Measurements from ENCODE around the gene MISP3. TPM values are rescaled to one million over a fixed set of nuclear protein-coding genes. Genes with fewer than 3 reads are reported as not detected.
"Not testable (repeated sequence)": the region's sequence is repeated elsewhere in the genome, so short reads cannot be mapped to it uniquely, and the experiment has no call there.

Gene MISP3
- total RNA-seq: 2.3 TPM in 2 replicates

DNA sequence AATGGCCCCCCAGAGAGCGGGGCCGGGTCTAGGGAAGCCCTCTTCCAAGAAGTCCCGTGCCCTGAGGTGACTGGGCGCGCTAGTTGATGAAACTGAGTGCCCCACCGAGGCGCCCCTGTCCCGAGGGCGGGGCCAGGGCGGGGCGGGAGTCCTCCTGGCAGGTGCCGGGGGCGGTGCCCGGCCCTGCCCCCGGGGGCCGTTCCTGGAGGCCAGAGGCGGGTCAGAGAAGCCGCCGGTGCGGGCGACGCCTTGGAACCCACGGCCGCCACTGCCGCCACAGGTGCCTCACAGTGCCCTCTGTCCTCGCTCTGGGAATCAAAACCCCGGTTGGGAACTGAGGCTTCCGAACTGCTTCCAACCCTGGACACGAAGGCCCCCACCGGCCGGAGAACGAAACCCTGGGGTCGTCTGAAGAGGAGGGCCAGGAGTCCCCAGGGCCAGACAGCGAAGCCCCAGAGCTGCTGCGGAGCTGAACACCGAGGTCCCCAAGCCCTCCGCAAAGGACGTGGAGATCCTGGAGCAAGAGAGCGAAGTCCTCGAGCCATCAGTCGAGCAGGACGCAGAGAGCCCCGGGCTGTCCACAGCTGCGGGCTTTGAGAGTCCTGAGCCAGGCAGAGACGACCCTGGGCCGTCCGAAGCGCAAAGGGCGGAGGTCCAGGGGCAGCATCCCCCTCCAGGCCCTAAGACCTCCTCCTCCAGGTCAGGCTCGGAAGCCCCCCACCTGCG lies at the start of gene MISP3:
TSS of gene MISP3 (plus strand) at position 252 of the 726 bp plus-strand sequence. CDS start 524 bp downstream, outside the sequence.
- Mint-ChIP-seq H3K9me3 (no peaks in the 10 kb centered on the region), H3K4me3 (peak within 1 kb of the TSS; percentile 97), H3K27me3 (ENCODE audit: insufficient read depth) (peaks cover 5% of the 10 kb centered on the region), H3K36me3 (ENCODE audit: low read depth) (no peaks in the 10 kb centered on the region), H3K4me1 (ENCODE audit: low read depth) (peaks cover 16% of the 10 kb centered on the region), H3K27ac (peak within 1 kb of the TSS; percentile 98)
- intact Hi-C loops (cut with micrococcal nuclease): loop anchor here (1.0 to 2.0 kb wide), 6 partner anchors 9 to 192 kb away; partner anchors contain the start of genes ASF1B and DCAF15
- DNase-seq (ENCODE audit: low spot score): peak; percentile 33

DNA sequence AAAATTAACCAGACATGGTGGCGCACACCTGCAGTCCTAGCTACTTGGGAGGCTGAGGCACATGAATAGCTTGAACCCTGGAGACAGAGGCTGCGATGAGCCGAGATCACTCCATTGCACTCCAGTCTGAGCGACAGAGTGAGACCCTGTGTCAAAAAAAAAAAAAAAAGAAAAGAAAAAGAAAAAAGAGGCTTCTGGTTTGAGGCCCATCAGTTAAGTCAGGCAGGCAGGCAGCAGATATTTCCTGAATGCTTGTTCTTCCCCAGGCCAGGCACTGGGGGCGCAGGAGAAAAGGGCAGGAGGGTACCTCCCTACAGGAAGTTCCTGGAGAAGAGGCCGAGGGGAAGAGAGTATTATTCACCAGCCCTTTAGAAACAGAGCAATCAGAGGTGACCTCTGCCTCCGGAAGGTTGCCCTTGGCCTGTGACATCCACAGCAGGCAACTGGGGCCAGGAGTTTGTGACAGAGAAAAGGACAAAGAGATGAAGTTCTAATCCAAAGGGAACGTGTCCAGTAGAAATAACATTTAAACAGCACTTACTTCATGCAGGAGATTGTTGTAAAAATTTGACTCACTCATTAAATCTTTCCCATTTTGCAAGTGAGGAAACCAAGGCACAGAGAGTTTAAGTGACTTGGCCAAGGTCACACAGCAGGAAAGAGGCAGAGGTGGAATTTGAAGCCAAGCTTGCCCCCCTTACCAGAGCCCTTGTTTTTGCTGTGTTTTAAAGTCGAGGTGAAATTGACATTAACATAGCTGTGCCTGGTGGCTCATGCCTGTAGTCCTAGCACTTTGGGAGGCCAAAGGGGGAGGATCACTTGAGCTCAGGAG lies 49.0 kb upstream of the MISP3 start:
- Mint-ChIP-seq H3K4me1 (ENCODE audit: low read depth) (peaks cover 5% of the 10 kb centered on the region), H3K9me3 (no peaks in the 10 kb centered on the region), H3K27ac (no peak overlapping the region), H3K4me3 (no peak overlapping the region), H3K27me3 (ENCODE audit: insufficient read depth) (peaks cover 5% of the 10 kb centered on the region), H3K36me3 (ENCODE audit: low read depth) (no peaks in the 10 kb centered on the region)
- DNase-seq (ENCODE audit: low spot score): no peak
- intact Hi-C loops (cut with micrococcal nuclease): no loop called here

DNA sequence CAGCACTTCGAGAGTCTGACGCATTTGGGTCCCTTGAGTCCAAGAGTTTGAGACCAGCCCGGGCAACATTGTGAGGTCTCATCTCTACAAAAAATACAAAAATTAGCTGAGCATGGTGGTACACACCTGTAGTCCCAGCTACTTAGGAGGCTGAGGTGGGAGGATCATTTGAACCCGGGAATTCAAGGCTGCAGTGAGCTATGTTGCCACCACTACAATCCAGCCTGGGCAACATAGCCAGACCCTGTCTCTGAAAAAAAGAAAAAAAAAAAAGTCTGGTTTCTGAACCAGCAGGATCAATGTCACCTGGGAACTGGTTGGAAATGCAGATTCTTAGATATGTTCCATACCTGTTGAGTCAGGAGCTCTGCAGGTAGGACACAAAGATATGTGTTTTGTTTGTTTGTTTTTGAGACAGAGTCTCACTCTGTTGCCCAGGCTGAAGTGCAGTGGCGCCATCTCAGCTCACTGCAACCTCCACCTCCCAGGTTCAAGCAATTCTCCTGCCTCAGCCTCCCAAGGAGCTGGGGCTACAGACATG lies 45.9 kb upstream of the MISP3 start:
- H3K9me3 Mint-ChIP-seq; H3K36me3 Mint-ChIP-seq (ENCODE audit: low read depth); H3K27me3 Mint-ChIP-seq (ENCODE audit: insufficient read depth); DNase-seq (ENCODE audit: low spot score); H3K4me3 Mint-ChIP-seq; H3K27ac Mint-ChIP-seq; intact Hi-C loops (cut with micrococcal nuclease): not testable (repeated sequence)
- H3K4me1 Mint-ChIP-seq (ENCODE audit: low read depth): peaks cover 14% of the 10 kb centered on the region

DNA sequence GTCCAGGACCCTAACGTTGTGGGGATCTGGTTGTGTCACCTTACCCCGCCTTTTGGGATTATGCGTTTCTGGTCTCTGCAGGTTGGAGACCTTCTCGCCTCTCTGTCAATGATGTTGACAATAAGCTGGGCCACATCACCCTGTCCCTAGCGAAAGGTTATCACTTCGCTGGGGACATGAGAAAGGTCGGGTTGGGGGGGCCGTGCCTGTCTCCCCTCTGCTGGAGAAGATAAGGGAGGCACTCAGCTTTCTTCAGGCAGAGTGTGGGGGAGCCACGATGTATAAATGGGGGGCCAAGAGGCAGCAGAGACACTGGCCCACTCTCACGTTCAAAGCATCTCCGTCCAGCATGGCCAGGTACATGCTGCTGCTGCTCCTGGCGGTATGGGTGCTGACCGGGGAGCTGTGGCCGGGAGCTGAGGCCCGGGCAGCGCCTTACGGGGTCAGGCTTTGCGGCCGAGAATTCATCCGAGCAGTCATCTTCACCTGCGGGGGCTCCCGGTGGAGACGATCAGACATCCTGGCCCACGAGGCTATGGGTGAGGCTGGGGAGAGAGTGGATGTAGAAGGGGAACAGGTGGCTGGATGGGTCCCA lies 44.6 kb upstream of the MISP3 start, which contains the start of gene RLN3:
TSS of gene RLN3 (plus strand) at position 293 of the 595 bp plus-strand sequence. CDS start at position 350, 57 bp downstream.
- intact Hi-C loops (cut with micrococcal nuclease): no loop called here
- peaks cover 5% of the 10 kb centered on the region for H3K36me3 Mint-ChIP-seq (ENCODE audit: low read depth)
- DNase-seq (ENCODE audit: low spot score): no peak

DNA sequence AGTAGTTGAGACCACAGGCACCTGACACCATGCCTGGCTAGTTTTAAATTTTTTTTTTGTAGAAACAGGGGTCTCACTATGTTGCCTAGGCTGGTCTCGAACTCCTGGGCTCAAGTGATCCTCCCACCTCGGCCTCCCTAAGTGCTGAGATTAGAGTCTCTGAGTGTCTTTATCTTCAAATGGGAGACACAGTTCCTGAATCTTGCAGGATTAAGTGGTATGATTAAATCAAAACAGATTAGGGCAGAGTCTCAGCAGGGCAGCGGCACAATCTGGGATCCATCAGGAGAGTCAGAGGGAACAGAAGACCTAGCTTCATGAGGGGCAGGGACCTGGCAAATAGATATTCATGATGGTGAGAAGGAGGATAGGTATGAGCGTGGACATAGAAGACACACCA lies 43.7 kb upstream of the MISP3 start:
- no peak for DNase-seq (ENCODE audit: low spot score)
- Mint-ChIP-seq H3K27me3 (ENCODE audit: insufficient read depth) (peaks cover 3% of the 10 kb centered on the region), H3K4me1 (ENCODE audit: low read depth) (peaks cover 10% of the 10 kb centered on the region), H3K4me3 (peak overlapping the region; percentile 29), H3K9me3 (no peaks in the 10 kb centered on the region), H3K27ac (peak overlapping the region; percentile 64), H3K36me3 (ENCODE audit: low read depth) (peaks cover 6% of the 10 kb centered on the region)
- intact Hi-C loops (cut with micrococcal nuclease): no loop called here

More for the DNA sequence above, 44.6 kb upstream of the MISP3 start, which contains the start of gene RLN3:
- H3K27me3 Mint-ChIP-seq (ENCODE audit: insufficient read depth): peaks cover 3% of the 10 kb centered on the region
- H3K4me1 Mint-ChIP-seq (ENCODE audit: low read depth): peaks cover 14% of the 10 kb centered on the region
- H3K9me3 Mint-ChIP-seq: no peaks in the 10 kb centered on the region
- peak within 1 kb of the TSS; percentile 64 for H3K27ac Mint-ChIP-seq
- peak within 1 kb of the TSS; percentile 29 for H3K4me3 Mint-ChIP-seq

DNA sequence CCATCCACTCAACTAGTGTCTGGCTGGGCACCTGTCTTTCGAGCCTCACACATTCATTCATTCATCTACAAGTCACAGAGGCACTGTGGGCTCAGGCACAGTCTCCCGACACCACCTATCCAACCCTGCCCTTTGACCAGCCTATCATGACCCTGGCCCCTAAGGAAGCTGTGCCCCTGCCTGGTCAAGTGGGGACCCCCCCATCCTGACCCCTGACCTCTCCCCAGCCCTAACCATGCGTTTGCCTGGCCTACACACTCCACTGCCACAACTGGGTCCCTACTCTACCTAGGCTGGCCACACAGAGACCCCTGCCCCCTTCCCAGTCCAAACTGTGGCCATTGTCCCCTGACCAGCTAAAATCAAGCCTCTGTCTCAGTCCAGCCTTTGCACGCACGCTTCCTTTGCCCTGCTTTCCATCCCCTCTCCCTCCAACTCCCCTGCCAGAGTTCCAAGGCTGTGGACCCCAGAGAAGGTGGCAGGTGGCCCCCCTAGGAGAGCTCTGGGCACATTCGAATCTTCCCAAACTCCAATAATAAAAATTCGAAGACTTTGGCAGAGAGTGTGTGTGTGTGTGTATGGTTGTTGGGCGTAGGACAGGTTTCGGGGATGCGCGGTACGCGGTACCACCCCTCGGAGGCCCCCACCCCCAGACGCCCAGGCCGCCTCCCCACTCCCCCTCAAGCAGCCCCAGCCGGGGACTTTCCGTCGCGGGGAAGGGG lies 41.4 kb upstream of the MISP3 start:
- H3K27me3 Mint-ChIP-seq (ENCODE audit: insufficient read depth): peaks cover 3% of the 10 kb centered on the region
- peak overlapping the region; percentile 95 for H3K4me3 Mint-ChIP-seq
- H3K9me3 Mint-ChIP-seq: no peaks in the 10 kb centered on the region
- DNase-seq (ENCODE audit: low spot score): no peak
- peaks cover 13% of the 10 kb centered on the region for H3K4me1 Mint-ChIP-seq (ENCODE audit: low read depth)
- peak overlapping the region; percentile 81 for H3K27ac Mint-ChIP-seq
- intact Hi-C loops (cut with micrococcal nuclease): no loop called here
- peaks cover 11% of the 10 kb centered on the region for H3K36me3 Mint-ChIP-seq (ENCODE audit: low read depth)

DNA sequence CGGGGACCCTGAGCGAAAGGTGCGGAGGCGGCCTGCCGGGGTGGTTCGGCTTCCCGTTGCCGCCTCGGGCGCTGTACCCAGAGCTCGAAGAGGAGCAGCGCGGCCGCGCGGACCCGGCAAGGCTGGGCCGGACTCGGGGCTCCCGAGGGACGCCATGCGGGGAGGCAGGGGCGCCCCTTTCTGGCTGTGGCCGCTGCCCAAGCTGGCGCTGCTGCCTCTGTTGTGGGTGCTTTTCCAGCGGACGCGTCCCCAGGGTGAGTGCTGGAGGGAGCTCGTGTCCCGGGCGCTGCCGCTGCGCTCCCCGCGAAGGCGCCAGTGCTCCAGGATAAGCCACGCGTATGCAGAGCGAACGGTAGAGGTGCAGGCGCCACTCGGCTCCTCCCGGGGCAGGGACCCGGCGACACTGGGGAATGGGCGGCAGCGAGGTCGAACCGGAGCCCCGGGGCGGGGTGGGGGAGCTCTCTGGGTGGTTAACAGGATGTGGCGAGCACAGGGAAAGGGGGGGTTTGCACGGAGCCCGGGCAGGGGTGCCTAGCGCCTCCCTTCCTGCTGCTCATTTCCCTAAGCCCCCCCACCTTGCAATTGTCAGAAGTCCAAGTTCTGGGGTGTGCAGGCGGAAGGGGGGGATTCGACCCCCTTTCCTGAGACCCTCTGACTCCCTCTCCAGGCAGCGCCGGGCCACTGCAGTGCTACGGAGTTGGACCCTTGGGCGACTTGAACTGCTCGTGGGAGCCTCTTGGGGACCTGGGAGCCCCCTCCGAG lies 40.7 kb upstream of the MISP3 start, which contains the start of gene IL27RA:
TSS of gene IL27RA (plus strand) at position 44 of the 762 bp plus-strand sequence. CDS start at position 155, 111 bp downstream.
- peaks cover 15% of the 10 kb centered on the region for H3K36me3 Mint-ChIP-seq (ENCODE audit: low read depth)
- no peaks in the 10 kb centered on the region for H3K9me3 Mint-ChIP-seq
- peak within 1 kb of the TSS; percentile 95 for H3K4me3 Mint-ChIP-seq
- H3K4me1 Mint-ChIP-seq (ENCODE audit: low read depth): peaks cover 13% of the 10 kb centered on the region
- H3K27ac Mint-ChIP-seq: peak within 1 kb of the TSS; percentile 96
- intact Hi-C loops (cut with micrococcal nuclease): loop anchor here (1.0 to 2.0 kb wide), 6 partner anchors 26 to 152 kb away; partner anchors contain the start of genes BRME1, CC2D1A, DCAF15 and MISP3
- peaks cover 3% of the 10 kb centered on the region for H3K27me3 Mint-ChIP-seq (ENCODE audit: insufficient read depth)
- DNase-seq (ENCODE audit: low spot score): peak; percentile 78

DNA sequence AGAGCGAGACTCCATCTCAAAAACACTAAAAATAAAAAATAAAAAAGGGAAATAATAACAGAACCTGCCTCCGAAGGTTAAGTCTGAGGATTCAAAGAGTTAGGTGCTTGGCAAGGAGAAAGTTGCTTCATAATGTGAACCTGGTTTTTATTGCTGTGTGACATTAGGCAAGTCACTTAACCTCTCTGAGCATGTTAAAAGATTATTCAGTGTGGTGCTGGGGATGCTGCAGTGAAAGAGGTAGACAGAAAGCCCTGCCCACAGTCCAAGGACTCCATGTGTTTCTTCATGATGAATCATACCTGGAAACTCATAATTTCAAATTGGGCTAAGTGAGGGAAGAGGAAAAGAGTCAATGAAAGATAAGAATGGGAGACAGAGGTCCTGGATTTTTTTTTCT lies 38.6 kb upstream of the MISP3 start:
- intact Hi-C loops (cut with micrococcal nuclease): loop anchor here (2.0 kb wide), 1 partner anchor 39 kb away; the partner anchor contains the start of gene MISP3
- Mint-ChIP-seq H3K9me3 (no peaks in the 10 kb centered on the region), H3K36me3 (ENCODE audit: low read depth) (peaks cover 27% of the 10 kb centered on the region), H3K27ac (peak overlapping the region; percentile 3), H3K4me3 (peak overlapping the region; percentile 9), H3K27me3 (ENCODE audit: insufficient read depth) (no peaks in the 10 kb centered on the region), H3K4me1 (ENCODE audit: low read depth) (peaks cover 13% of the 10 kb centered on the region)
- DNase-seq (ENCODE audit: low spot score): no peak

DNA sequence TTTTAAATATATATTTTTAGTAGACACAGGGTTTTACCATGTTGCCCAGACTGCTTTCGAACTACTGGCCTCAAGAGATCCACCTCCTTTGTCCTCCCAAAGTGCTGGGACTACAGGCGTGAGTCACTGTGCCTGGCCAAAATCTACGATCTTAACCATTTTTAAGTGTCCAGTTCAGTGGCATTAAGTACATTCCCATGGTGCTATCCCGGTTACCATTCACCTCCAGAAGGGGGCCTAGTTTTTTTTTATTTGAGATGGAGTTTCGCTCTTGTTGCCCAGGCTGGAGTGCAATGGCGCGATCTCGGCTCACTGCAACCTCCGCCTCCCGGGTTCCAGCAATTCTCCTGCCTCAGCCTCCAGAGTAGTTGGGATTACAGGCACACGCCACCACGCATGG lies 37.4 kb upstream of the MISP3 start:
- H3K4me3 Mint-ChIP-seq, H3K9me3 Mint-ChIP-seq: not testable (repeated sequence)

DNA sequence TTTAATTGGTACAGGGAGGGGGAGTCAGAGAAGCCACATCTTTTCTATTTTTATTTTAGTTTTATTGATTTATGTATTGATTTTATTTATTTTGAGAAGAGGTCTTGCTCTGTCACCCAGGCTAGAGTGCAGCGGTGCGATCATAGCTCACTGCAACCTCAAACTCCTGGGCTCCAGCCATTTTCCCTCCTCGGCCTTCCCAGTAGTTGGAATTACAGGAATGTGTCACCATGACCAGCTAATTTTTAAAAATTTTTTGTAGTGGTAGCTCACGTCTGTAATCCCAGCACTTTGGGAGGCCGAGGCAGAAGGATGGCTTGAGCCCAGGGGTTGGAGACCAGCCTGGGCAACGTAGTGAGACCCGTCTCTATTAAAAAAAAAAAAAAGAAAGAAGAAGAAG lies 36.9 kb upstream of the MISP3 start:
- Mint-ChIP-seq H3K36me3 (ENCODE audit: low read depth) (peaks cover 40% of the 10 kb centered on the region), H3K9me3 (no peaks in the 10 kb centered on the region), H3K27ac (no peak overlapping the region), H3K27me3 (ENCODE audit: insufficient read depth) (no peaks in the 10 kb centered on the region), H3K4me1 (ENCODE audit: low read depth) (peaks cover 12% of the 10 kb centered on the region), H3K4me3 (no peak overlapping the region)
- DNase-seq (ENCODE audit: low spot score): no peak
- intact Hi-C loops (cut with micrococcal nuclease): no loop called here

More for the DNA sequence above, 37.4 kb upstream of the MISP3 start:
- H3K36me3 Mint-ChIP-seq (ENCODE audit: low read depth): peaks cover 39% of the 10 kb centered on the region
- DNase-seq (ENCODE audit: low spot score); intact Hi-C loops (cut with micrococcal nuclease); H3K27me3 Mint-ChIP-seq (ENCODE audit: insufficient read depth); H3K27ac Mint-ChIP-seq: not testable (repeated sequence)
- peaks cover 13% of the 10 kb centered on the region for H3K4me1 Mint-ChIP-seq (ENCODE audit: low read depth)

DNA sequence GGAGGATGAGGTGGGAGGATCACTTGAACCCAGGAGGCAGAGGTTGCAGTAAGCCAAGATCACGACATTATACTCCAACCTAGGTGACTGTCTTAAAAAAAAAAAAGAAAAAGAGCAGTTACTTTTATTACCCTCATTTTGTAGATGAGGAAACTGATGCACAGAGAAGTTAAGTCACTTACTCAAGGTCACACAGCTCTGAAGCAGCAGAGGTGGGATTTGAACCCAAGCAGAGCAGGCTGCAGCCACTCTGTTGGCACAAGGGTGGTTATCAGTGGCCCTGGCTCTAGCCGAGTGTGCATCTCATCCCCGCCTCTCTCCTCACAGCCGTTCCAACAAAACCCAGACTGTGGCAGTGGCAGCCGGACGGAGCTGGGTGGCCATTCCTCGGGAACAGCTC lies 33.4 kb upstream of the MISP3 start:
- intact Hi-C loops (cut with micrococcal nuclease): no loop called here
- H3K4me3 Mint-ChIP-seq: no peak overlapping the region

More for the DNA sequence above, 33.4 kb upstream of the MISP3 start:
- H3K27me3 Mint-ChIP-seq (ENCODE audit: insufficient read depth): no peaks in the 10 kb centered on the region
- no peaks in the 10 kb centered on the region for H3K9me3 Mint-ChIP-seq
- H3K4me1 Mint-ChIP-seq (ENCODE audit: low read depth): peaks cover 11% of the 10 kb centered on the region
- H3K36me3 Mint-ChIP-seq (ENCODE audit: low read depth): peaks cover 44% of the 10 kb centered on the region
- no peak for DNase-seq (ENCODE audit: low spot score)
- no peak overlapping the region for H3K27ac Mint-ChIP-seq
